ENCODE results near the gene EIPR1. TPM values are rescaled to one million over a fixed set of nuclear protein-coding genes. Genes with fewer than 3 reads are reported as not detected.

EIPR1 gene
- total RNA-seq, 1 donor from 2014 or later: 43.0 TPM

DNA sequence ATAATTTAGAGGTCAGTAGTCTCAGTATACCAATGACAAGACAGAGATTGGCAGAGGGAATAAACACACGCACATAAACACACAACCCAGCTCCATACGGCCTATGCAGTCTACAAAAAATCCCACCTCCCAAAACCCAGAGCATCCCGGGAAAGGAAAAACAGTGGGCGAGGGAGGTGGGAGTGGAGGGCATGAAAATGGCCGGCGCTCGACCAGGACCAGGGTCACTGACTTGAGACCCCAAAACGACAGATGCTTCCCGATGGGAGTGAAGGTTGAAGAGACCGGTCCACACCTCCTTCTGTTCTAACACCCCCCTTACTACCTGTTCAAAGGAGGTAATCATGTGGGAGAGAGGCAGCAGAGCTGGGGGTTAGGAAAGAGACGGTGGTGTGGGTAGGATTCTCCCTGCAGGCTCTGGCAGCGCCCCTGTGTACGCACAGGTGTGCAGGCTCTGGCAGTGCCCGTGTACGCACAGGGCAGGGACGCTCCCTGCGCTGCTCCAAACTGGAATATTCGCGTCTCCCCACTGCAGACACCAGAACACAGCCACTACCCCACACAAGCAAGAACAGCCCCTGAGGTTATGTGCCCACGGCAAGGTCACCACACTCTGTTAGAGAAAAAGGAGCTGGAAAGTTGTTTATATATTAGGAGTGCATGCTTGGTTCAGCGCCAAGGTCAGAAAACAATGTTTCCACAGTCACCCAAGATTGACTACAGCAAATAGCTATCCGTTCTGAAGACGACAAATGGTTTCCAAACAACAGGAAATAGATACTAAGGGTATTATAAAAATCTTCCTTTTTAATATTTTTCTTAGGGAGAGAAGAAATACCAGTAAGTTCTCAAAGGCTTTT lies 67.9 kb downstream of the EIPR1 start:
- intact Hi-C loops (cut with micrococcal nuclease): no loop called here

DNA sequence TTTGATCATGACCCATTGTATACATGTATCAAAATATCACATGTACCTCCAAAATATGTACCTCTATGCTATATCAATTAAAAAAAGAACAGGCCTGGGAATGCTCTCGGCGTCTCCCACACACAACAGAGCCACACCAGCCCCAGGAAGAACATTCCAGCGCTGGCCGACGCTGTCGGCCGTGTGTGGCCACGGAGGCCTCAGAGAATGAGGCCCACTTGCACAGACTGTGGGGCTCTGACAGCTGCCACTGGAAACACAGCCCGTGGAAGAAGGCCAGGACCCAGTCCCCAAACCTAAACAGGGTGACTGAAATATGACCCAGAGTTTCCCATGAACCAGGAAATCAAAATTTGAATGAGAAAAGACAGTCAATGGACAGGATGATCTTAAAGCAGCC lies 69.7 kb downstream of the EIPR1 start:
- intact Hi-C loops (cut with micrococcal nuclease): no loop called here

DNA sequence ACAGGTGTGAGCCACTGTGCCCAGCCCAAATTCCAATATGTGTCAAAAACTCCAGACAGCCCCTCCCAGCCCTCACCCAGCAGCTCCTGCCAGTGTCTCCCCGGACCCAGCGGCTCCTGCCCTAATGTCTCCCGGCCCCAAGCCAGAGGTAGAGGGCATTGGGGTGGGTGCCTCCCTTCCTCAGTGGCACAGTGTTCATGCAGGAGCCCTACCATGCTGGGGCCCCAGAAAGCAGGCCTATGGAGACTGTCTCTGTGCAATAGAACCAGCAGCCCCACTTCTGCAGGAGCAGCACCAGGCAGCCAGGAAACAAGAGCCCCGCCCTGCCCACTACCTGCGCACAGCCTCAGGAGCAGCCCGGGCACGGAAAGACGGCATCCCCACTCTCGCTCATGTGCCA lies 70.4 kb downstream of the EIPR1 start:
- intact Hi-C loops (cut with micrococcal nuclease): no loop called here

DNA sequence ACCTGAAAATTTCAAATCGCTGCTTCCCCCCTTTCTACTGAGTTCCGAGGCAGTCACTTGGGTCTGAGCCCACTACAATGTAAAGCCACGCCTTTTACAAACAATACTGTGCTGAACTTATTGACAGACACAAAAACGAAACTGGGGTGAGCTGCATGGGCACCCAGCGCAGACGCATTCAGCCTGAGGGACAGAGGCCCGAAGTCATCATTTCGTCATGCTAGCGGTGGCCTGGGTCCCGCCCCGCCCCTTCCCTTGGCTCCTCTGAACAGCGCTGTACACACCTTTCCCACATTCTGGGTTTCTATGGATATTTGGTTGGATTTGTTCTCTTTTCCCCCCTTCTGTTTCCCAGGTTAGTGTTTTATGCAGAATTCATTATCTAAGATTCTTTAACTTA lies 71.7 kb downstream of the EIPR1 start:
- intact Hi-C loops (cut with micrococcal nuclease): no loop called here

DNA sequence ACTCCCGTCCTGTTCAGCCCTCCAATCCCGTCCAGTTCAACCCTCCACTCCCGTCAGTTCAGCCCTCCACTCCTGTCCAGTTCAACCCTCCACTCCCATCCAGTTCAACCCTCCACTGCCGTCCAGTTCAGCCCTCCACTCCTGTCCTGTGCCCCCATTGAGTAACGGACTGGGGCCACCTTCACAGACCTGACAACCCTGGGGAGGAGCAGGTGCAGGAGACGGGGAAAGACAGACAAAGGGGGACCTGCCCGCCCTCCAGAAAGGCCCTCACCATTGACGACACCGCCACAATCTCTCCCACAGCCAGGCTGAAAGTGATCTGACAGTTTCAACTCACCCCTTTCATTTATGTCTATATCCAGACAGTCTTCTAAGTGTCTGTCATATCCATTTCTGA lies 72.2 kb downstream of the EIPR1 start:
- intact Hi-C loops (cut with micrococcal nuclease): no loop called here

DNA sequence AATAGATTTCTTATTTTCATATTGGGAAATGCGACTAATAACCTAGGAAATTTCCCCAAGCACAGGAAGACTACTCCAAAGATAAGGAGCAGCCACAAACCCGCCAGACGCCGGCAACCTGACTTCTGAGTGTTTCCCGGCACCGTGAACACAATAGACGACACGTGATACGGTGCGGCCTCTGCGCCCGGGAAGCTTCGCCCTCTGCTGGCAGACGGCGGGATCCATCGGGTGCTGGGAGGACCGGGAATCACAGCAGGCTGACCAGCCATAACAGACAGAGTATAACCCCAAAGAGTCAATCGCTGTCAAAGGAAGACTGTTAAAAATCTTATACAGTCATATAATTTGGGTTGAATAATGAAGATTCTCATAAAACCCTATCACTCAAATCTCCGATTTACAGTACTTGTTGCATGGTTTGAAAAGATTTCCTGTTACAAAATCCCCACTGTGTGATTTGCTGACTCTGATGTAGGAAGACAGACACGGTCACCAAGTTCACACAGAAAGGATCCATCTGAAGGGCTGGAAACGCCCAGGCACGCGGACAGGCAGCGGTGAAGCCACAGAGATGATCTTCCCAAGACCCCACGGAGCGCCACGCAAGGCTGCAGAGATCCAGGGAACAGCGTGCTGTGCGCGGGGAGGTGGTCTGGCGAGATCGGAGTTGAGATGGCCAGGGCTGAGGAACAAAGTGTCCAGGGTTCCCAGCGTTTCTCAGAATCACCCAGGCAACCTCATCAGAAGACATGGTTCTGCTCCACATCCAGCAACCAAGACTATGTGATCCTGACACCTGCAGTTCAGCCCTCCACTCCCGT lies 73.8 kb downstream of the EIPR1 start:
- intact Hi-C loops (cut with micrococcal nuclease): loop anchor here (2.0 to 5.0 kb wide), 2 partner anchors 61 to 125 kb away; no protein-coding TSS in a partner anchor

DNA sequence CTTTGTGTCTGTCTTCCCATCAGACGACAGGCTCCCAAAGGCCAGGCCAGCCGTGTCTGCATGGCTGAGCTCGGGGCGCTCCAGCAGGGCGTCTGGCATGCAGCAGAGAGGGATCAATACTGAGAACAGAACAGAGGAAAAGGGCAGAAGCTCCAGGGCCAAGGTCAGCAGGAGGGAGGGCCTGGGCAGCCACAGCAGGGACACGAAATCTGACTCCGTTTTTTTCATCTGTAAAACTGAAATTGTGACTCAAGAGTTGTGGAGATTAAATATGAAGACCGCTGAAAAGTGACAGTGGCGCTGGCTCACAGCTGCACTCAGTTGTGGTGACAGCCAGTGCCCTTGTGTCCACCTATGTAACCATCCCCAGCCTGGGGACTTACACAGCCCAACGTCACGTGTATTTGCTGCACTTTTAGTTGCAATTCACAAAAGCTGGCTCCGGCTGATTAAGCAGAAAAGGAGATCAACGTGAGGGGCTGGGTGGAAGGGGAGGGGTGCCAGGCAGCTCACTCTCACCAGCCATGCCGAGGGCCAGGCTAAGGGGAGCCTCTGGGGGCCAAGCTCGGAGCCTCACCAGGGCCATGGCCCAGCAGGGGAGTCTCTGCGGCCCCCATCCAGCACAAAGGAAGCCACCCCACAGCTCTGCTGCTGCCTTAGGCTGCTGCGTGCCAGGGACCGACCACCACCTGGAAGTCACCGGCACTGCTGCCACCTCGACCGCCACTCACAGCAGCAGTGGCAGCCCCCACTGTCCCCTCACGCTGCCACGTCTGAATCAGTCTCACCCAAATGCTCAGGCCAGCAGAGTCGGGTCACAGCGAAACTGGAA lies 74.7 kb downstream of the EIPR1 start:
- intact Hi-C loops (cut with micrococcal nuclease): loop anchor here (2.0 to 5.0 kb wide), 2 partner anchors 61 to 124 kb away; no protein-coding TSS in a partner anchor

DNA sequence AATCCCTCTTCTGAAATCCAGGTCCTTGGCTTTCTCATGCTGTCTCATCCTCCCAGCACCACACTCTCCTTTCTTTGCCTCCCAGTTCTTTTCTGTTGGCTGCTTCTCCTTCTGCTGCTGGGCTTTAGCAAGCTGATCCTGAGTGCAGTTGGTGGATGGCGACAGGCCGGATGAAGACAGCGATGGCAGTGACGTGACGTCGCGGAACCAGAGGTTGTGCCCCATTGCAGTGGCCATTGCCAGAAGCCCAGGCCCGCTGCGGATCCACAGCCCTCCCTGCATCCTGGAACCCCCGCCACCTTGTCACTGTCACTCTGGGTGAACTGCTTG lies 75.2 kb downstream of the EIPR1 start:
- intact Hi-C loops (cut with micrococcal nuclease): loop anchor here (2.0 to 5.0 kb wide), 2 partner anchors 60 to 124 kb away; no protein-coding TSS in a partner anchor

DNA sequence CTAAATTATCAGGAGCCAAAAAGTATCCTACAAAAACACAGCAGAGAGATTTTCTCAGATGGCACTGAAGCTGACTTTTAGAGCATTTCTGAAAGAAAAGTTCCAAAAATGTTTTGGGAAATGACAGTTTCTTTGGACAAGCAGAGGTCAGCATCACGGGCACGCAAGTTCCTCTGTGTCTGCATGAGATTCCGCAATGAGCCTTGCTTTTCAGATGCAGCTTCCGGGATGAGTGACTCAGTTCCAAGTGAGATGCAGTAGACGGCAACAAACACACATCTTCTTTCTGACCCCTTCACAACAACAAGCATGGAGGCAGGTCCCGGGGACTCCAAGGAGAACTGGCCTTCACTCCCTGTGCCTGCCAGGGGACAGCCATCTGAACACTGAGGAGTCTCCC lies 76.6 kb downstream of the EIPR1 start:
- intact Hi-C loops (cut with micrococcal nuclease): loop anchor here (5.0 kb wide), 1 partner anchor 59 kb away; no protein-coding TSS in a partner anchor

DNA sequence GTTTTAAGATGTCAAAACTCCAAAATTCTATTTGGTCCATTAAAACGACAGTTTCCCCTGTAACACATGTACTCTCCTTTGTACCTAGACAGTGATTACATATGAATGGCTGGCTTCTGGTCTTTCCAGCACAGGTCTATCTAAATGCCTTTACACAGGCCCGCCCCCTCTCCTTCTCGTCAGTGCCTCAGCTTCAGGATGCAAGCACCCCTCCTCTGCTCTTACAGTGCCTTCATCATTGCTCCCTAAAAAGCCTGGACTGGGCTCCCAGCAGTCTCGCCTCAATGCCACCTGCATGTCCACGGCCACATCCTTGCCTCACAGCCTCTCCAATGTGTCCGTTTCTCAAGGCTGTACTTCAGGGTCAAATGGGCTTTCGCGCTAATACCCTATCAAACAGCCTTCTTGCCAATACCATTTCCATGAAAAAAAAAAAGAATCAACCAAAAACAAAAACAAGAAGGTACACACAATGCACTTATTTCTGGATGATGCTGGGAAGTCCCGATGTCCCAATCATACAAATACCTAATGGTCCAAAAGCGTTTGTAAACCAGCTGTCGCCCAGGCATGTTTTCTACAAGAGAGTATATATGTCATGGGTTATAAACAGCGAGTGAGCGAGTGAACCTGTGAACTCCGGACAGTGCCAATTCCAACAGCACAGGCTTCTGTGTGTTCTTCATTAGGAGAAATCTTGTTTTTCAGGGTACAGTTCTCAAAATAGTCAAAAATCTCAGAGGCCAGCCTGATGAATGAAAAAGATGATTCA lies 77.2 kb downstream of the EIPR1 start:
- intact Hi-C loops (cut with micrococcal nuclease): loop anchor here (5.0 kb wide), 1 partner anchor 58 kb away; no protein-coding TSS in a partner anchor

DNA sequence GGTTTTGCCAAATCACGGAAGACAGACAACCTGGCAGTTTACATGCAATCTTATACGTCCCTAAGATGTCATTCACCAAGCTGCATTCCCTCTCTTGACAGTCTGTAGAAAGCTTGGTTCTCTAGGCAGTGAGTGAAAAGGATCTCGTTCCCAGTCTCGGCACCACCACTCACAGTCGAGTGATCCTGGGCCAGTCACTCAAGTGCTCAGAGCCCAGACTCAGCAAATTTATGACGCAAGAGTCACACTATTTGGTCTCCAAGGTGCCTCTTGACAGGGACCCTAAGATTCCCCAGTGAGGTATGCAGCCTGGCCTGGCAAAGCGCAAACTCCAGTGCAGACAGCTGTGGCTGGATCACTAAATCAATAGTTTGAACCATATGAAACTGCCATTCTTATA lies 77.9 kb downstream of the EIPR1 start:
- intact Hi-C loops (cut with micrococcal nuclease): loop anchor here (5.0 kb wide), 1 partner anchor 57 kb away; no protein-coding TSS in a partner anchor

DNA sequence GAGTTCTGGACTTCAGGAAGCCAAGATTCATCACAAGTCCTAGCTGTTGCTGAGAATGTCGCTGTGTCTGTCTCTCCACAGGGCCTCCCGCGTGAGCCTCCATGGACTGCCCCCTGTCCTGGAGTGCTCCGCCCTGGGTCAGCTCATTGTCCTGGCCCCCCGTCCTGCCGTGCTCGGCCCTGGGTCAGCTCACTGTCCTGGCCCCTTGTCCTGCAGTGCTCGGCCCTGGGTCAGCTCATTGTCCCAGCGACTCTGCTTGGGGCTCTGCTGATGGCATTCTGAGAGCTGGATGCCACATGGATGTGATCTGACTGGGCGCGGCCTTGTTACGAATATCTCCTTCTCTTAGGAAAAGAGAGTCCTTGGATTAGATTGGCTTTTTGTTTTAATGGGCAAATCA lies 78.5 kb downstream of the EIPR1 start:
- intact Hi-C loops (cut with micrococcal nuclease): no loop called here

DNA sequence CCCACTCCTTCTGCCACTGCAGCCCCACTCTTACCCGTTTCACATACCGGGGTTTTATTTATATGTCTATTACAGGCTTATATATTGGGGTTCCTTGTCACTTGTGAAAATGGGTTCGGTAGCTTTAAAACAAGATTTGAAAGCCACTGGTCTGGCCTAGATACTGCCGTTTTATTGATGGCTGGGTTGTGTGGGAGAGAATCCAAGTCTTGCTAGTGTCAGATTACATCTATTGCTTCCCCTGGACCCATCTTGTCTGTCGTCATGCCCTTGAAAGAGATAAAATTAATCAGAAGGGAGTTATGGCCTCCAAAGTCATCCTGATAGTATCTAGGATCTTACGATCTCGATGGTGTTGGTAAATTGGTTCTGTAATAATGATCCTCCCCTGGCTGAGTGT lies 79.4 kb downstream of the EIPR1 start:
- intact Hi-C loops (cut with micrococcal nuclease): no loop called here

DNA sequence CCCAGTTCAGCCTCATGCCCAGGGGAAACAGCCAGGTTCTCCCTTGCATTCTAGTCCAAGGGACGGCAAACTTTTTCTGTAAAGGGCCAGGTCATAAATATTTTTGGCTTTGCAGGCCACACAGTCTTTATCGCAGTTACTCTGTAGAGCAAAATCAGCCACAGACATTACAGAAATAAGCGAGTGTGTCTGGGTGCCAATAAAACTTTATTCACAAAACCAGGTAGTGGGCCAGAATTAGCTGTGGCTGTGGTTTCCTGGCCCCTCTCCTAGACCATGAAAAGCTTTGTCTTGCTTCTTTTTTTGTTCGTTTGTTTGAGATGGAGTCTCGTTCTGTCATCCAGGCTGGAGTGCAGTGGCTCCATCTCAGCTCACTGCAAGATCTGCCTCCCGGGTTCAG lies 80.1 kb downstream of the EIPR1 start:
- intact Hi-C loops (cut with micrococcal nuclease): no loop called here

DNA sequence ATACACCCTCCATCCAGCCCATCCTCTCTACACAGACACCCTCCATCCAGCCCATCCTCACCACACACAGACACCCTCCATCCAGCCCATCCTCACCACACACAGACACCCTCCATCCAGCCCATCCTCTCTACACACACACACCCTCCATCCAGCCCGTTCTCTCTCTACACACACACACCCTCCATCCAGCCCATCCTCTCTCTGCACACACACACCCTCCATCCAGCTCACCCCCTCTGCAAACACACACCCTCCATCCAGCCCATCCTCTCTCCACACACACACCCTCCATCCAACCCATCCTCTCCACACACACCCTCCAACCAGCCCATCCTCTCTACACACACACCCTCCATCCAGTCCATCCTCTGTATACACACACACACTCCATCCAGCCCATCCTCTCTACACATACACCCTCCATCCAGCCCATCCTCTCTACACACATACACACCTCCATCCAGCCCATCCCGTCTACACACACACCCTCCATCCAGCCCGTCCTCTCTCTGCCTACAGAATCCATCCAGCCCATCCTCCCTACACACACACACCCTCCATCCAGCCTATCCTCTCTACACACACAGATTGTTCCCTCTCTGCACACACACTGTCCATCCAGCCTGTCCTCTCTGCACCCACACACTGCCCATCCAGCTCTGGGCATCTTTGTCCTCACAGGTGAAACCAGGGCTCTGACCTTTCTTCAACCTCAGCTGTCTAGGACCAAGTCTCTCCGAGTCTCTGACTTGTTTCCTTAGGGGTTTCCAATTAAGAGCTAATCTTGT lies 81.2 kb downstream of the EIPR1 start:
- intact Hi-C loops (cut with micrococcal nuclease): no loop called here

DNA sequence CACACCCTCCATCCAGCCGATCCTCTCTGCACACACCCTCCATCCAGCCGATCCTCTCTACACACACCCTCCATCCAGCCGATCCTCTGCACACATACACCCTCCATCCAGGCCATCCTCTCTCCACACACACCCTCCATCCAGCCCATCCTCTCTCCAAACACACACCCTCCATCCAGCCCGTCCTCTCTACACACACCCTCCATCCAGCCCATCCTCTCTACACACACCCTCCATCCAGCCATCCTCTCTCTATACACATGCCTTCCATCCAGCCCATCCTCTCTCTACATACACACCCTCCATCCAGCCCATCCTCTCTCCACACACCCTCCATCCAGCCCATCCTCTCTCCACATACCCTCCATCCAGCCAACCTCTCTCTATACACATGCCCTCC lies 83.1 kb downstream of the EIPR1 start:
- intact Hi-C loops (cut with micrococcal nuclease): no loop called here

DNA sequence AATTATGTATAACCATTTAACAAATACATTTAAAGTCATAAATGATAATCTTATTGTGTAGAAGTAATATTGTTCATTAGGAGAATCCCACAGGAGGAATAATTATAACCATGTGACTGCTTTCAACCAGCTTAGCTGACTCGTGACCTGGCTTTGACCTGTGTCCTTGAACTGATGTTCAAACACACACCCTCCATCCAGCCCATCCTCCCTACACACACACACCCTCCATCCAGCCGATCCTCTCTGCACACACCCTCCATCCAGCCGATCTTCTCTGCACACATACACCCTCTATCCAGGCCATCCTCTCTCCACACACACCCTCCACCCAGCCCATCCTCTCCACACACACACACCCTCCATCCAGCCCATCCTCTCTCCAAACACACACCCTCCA lies 83.5 kb downstream of the EIPR1 start:
- intact Hi-C loops (cut with micrococcal nuclease): no loop called here

DNA sequence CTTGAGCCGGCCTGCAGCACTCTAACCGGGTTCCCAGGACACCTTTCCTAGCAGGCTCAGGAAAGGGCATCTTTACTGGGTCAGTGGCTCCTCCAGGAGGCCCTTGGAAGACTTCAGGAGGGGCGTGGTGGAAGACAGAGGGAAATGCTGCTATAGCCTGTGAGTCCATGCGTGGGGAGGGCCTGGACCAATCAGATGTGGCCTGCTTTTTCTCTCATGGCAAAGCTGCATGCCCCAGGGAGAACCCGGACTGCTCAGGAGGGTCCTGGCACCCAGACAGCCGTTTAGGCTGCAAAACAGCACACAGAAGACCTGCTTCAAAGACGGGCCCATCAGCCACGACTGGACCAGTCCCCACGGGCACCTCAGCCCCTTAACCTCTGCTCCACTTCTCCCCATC lies 84.4 kb downstream of the EIPR1 start:
- intact Hi-C loops (cut with micrococcal nuclease): no loop called here

DNA sequence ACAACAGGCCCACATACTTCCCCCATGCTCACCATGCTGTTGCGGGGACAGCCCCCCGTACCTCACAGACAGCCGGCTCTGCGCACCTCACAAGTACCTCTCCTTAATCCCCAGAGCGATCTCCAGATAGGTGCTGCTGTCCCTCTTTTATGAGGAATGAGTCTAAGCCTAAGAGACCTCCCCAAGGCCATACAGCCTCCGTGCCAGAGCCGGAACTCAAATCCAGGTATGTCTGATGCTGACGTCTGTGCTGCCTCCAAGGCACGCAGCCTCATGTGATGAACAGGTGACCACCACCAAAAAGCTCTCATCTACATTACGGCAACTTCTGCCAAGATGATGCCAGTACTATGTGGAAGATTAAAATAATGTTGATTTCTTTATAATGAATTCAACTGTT lies 85.2 kb downstream of the EIPR1 start:
- intact Hi-C loops (cut with micrococcal nuclease): no loop called here

DNA sequence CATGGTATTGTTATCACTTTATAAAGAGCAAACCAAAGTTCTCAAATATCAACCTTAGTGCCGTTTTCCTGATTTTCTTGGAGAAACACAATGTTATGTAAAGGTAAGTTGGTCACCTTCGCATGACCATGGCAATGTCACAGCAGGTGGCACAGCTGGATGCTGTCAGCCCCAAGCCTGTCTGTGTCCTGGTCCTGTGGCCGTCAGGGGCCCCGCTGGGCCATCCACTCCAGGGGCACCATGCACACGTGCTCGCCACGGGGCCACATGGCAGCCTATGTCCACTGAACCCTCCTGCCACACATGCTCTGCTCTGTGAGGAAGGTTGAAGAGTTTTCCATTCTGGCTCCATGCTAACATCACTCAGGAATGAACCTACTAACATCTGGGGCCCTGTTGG lies 85.9 kb downstream of the EIPR1 start:
- intact Hi-C loops (cut with micrococcal nuclease): no loop called here
